ENCODE data around the gene CD226.

GRCh38 chr18:69956057-69956456 is 8.4 kb upstream of the CD226 start:
- TF ChIP-seq CTCF (IDR thresholded peaks at IDR 0.05; ENCODE audit: low read depth, low read length) (no peak), EZH2phosphoT487 (IDR thresholded peaks at IDR 0.05; ENCODE audit: low read depth) (no peak)

All from OCI-LY3 (cell line).